Stimulated activated CD4-positive, alpha-beta T cell treated with anti-CD3 and anti-CD28 coated beads, Interleukin-15, amount 100 ng/mL, for 1 hour (primary cell): ENCODE data around the gene CNTNAP4.

ENCODE experiments used
- DNase-seq, 2 donors: peaks; one replicate each; pipeline ENCODE4 v3.0.0-alpha.2; 2020; ENCODE audit warnings: low read depth in 1 of 2, low spot score in 1 of 2

CNTNAP4 gene

DNA sequence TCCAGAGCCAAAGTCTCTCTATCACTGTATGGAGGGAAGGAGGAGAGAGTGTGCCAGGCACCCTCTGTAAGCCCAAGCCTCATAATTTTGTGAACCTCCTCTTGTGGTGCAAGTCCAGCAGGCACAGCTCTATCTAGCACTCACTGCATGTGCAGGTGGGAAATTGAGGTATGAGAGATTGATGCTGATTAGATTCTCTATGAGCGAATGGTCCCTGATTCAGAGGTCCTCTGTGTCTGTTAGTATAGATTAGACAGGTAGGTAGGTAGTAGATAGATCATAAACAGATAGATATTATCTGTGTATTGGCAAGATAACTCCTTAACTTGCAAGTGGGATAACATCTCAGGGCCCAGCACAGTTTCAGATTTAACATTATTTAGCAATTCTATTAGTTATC is 209.5 kb downstream of the CNTNAP4 start:
- no peak for DNase-seq

DNA sequence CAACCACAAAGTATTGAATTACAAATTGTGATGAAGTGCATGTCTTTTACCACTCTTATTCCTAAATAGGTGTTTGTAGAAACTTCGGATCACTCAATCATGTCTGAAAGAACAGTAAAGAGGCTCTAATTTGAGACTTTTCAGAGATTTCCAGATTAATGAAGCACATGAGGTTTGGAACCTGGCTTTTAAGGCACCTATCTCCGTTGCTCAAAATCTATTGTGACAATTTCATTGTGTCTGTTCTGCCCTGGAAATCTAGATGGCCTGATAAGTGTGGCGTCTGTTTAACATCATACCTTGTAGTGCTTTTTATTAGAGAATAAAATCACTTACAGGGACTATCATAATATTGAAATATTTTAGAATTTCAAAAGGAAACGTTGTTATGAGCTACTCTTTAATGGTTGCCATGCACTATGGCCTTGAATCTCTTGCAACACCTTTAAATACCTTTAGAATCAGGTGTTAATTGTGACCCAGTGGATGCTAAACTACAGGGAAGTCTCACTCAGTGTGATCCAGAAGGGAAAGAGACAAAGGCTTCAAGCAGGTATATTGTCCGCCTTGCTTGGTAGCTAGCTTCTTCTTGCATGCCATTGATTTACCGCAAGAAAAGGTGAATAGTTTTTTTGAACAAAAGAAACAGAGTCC is 210.3 kb downstream of the CNTNAP4 start:
- DNase-seq: no peak

DNA sequence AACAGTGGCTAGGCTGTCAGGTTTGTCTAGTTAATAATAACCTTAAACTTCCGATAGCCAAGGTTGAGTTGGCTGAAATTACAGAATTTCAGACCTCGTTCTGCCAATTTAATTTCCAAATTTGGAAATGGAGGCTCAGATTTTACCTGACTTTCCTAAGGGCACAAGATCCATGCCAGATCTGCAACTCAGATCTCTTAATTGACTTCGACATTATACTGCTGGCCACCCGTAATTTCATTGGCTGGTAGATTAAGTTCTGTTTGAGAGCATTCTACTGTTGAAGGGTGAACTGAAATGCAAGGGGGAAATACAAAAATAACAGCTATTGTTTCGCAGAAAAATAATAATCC is 210.8 kb downstream of the CNTNAP4 start:
- no peak for DNase-seq

DNA sequence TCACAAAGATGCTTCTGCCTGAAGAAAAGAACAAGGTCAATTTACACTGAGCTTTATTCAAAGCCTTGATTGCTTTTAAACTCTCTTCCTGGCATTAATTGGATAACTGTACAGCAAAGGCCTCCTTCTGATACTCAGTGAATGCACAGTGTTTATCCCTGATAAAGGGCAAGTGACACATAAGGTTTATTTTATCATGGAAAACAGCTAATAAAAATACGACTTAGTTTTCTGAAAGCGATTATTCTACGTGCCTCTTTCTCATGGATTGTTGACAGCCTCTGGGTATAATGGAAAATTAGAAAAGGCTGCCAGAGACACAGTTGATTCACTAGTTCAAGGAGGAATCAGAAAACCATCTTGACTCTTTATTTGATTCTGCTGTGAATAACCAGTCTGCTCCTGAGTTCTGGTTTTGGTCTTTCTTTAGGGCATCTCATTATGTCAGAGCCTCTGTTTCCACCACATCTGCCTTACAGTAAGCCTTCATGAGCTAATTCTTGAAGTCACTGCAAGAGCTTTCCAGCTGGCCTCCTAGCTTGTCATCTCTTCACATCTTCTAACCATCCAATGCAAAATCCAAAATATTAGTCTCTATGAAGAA is 212.9 kb downstream of the CNTNAP4 start:
- no peak for DNase-seq

DNA sequence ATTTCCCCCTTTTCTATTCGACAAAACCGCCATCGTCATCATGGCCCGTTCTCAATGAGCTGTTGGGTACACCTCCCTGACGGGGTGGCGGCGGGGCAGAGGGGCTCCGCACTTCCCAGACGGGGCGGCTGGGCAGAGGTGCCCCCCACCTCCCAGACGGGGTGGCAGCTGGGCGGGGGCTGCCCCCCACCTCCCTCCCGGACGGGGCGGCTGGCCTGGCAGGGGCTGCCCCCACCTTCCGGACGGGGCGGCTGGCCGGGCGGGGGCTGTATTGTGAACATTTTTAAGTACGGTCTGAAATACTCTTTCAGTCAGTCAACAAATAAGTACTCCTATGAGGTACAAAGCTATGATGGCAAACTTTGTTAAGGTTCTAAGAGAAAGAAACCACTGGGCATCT is 222.8 kb downstream of the CNTNAP4 start:
- no peak for DNase-seq

DNA sequence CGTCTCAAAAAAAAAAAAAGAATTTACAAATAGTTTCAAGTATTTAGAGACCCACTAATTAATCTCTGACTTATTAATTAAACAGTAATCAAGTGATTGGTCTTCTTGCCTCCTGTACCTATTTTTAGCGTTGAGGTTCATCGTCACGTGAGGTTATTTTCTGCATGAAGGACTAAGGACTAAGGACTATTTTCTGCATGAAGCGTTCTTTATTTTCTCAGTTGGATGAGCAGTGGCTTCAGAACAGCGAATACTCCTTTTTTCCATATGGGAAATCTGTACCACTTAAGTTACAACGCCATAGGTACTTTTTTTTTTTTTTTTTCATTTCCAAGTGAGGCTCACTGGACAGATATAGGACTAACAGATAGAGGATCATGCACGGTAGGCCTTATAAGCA is 224.9 kb downstream of the CNTNAP4 start:
- DNase-seq: no peak

DNA sequence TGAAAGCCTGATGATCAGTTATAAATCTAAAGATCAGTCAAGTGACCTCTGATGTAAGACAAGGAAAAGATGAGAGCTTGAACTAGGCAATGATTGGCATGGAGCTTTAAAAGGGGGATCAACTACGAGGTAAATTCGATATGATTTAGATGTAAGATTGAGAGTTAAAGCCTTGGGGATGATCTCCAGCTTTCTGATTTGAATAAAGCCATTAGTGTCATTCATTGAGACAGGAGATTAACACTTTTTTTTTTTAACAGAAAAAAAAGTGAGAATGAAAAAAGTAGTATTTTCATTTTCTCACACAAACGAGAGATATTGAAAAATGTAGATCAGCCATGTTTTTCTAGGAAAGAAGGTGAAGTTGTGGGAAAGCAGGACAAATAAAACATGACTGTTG is 225.4 kb downstream of the CNTNAP4 start:
- DNase-seq: no peak

DNA sequence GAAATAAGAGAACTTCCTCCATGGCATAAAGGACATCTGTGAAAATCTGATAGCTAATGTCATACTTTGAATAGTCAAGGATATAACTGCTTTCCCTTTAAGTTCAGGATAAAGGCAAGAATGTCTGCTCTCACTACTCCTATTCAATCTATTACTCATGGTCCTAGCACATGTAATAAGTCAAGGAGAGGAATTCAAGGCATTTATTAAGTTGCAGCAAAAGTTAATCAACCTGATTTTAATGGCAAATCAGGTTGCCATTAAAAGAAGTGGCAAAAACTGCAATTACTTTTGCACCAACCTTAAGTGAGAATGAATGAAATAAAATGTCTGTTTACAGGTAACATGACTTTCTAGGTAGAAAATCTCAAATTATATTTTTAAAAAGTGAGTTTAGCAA is 225.9 kb downstream of the CNTNAP4 start:
- DNase-seq: no peak

DNA sequence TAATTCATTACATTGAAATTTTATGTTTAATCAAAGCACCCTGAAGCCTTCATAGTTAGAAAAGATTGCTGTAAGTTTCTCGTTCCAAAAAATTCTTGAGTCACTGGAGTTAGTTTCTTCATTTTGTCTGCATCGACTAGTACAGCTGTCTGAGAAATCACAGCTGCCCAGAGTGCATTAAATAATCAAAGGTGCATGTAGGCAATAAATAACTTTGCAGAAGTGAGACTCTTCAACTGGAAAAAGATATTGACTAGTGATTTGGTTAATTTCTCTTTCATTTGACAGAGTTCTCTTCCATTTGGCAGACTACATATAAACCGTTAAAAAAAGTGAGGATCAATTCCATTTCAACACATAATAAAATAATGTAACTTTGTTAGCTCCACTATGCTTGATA is 234.0 kb downstream of the CNTNAP4 start:
- no peak for DNase-seq

DNA sequence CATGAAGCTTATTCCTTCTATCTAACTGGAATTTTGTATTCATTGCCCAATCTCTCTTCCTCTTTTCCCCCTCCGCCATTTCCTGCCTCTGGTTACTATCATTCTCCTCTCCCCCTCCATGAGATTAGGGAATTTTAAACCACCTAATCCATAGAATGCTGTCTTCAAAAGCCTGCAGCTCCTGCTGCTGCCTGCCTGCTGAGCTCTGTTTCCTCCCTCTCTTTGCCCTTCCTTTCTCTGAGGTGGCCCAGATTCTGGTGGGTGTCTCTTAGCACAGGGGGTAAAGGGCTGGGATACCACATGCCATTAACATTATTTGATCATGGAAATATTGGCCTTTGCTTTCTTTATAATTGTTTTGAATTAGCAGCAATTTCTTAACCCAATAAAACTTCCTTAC is 241.6 kb downstream of the CNTNAP4 start:
- DNase-seq: no peak

DNA sequence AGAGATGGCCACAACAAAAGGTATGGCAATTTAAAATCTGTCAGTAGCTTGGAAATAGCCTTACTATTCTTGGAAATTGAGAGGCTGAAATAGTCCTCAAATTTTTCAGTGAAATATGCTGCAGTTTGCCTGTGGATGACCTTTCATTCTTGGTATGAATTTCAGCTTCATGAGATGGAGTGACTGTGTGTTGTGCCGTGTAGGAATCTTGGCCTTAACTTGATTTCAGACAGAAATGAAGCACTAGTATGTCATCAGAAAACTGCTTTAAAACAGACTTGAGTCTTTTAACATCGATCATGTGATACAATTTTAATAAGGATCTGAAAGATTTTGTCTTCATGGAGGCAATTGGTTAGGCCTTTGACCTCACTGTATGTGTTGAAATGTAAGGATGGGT is 247.2 kb downstream of the CNTNAP4 start:
- DNase-seq: no peak

DNA sequence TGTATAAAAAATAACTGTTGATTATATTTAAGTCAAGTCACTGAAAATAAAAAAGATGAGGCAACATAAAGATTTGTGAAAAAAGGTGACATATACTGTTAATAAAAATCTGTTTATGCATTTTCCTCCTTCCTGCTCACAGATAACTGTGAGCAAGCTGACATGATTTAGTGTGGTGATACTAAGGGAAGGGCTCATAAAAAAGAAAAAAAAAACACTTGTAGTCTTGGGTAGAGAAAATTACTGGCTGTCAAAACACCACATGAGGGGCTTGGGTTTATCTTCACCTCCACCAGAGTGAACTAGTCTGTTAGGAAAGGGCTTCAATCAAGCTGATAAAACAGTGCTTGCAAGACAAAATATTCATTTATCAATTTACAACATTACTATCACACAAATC is 247.6 kb downstream of the CNTNAP4 start:
- no peak for DNase-seq

DNA sequence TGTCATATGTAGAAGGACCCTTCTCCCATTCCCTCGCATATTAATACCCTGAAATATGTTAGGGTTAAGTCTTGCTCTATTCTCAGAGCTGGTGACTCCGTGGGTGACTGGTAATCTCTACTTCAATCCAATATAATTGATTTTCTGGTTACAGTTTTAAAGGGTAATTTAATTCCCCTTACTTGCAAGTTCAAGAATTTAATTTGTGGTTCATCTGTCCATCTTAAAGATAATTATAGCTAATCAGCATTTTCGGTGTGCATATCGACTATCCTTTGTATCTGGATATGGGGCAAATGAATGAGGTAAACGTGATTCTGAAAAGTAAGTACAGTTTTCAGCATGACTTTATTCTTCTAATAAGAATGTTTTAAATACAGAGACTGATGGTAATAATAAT is 250.0 kb downstream of the CNTNAP4 start:
- DNase-seq: no peak

DNA sequence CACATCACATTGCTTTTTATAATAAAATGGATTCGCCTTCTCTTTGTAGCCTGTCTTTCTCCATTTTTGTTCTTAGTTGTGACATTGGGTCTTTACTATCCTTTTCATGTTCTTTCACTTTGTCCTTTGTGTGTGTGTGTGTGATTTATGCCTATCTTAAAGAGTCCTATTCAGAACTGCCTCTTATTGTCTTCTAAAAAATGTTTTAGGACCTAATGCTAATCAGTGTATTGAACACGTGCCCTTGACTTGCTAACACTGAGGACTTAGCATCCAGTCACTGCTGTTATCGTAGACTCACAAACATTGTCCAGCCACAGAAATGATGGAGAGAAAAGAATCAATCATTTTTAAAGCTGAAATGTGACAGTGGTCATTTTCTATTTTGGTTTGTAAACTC is 251.9 kb downstream of the CNTNAP4 start:
- no peak for DNase-seq

DNA sequence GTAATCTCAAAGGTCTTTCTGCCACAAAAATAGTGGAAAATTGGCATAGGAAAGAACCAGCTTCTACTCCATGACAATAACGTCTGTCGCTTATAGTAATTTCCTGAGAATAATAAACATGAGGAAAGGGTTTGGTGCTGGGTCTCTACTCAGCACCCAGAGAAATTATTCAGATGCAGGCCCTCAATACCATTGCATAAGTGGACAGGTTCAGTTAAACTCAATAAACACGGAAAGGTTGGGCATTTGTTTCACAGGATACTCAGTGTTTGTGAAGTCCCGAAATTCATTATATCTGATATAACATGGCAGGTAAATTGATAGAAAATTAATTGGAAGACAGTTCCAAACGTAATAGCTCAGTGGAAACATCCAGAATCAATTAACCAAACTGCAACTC is 254.0 kb downstream of the CNTNAP4 start:
- no peak for DNase-seq

DNA sequence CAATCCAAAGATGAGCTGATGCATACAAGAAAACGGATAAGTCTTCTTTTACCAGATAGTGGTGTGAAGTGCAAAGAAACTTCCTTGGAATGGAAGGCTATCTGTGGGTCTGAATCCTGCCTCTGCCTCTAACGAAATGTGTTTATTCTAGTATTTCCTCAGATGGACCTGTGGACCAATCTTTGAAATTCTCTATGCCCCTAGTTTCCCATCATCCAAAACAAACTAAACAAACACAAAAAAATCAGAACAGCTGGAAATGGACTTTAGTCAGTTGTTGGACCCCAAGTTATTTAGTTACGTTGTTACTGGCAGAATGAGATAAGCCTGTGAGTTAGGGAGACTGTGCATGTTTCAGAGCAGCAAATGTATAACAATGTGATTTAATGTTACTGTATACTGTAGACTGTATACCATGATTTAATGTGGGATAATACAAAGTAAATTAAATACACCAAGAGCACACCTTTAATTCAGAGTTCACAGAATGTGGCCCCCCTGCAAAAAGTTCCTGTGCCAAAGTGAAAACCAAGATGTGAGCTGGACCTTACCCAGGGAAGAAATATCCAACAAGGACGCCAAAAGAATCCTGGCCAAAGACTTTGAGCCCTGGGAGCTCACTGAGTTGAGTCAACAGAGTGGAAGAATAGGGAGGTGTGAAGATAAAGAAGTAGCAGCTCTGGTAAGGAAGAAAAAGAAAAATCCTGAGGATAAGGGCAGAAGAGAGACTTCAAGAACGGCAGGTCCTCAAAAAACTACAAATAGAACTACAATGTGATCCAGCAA is 255.2 kb downstream of the CNTNAP4 start:
- DNase-seq: no peak

DNA sequence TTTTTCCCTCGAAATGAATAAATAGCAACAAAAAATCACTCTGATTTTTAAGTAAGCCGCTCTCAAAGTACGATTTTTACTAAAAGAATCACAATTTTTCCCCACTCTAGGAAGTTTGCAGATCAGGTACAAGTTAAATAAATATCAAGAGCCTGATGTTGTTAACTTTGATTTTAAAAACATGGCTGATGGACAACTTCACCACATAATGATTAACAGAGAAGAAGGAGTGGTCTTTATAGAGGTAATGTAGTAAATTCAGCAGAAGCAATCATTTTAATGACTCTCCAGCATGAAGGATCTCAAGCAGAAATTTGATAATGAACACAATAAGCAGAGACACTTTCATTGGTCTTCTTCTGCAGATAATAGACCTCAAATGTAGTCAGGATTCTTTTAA is 262.4 kb downstream of the CNTNAP4 start:
- no peak for DNase-seq

DNA sequence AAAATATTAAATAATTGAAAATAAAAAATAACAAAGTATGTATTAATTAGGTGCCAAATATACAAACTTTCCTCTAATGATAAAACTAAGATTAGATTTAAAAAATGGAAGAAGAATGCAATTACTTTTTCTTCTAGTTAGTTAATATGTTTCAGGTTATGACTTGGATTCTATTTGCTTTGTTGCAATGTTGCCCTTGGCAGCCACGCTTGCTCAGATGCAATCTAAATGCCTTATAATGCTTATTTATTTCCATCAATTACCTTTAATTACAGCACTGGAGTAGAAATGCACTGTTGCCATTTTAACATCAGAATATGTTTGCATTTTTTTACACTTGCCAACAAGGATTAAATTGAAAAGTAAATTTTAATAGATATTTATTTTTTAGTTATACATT is 263.9 kb downstream of the CNTNAP4 start:
- DNase-seq: no peak

DNA sequence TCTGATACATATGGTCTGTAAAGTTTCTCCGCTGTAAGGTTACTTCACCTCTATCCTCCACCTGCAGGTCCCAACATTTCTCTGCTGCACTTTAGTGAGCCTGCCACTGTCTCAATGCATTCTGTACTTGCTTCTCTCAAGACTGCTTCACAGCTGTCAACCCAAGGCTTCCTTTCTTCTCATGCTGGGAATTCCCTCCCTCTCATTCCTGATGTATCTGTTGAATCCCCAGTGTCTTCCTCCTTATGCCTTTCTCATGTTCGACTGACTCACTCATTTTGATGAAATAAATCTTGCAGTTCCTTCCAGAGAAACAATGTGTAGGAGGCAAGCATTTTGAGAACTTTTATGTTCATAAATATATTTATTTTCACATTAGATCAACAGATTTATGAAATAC is 288.3 kb downstream of the CNTNAP4 start:
- no peak for DNase-seq

DNA sequence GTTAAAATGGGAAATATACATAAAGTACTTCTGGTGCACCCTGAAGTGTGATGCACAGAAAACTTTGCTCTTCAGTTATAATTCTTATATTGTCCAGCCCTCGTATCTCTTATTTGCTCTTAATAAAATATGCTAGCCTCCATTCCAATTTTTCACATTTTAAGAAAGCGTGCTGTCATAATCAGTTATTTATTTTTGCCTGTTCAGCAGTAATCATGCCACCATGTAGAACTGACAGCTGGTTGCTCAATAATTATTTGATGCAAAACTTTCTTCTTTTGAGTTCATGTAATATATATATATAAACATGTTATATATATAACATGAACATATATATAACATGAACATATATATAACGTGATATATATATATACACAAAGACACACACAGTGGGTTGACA is 294.6 kb downstream of the CNTNAP4 start:
- DNase-seq: no peak

DNA sequence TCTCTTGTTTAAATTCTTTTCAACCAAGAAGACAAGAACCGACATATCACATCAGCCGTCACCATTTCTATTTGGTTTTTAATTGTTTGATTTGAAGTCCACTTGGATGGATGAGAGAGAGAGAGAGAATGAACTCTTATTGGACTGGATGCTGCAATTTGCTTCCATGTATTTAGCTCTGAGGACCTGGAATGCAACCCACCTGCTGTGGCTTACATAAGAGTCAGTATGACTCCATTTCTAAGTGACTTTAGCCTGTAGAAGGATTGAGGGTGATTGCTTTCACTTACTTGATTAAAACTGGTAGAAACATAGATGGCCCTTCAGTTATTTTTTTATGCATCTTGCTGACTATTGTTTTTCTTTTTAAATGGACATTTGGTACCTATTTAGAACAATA is 296.1 kb downstream of the CNTNAP4 start:
- no peak for DNase-seq

DNA sequence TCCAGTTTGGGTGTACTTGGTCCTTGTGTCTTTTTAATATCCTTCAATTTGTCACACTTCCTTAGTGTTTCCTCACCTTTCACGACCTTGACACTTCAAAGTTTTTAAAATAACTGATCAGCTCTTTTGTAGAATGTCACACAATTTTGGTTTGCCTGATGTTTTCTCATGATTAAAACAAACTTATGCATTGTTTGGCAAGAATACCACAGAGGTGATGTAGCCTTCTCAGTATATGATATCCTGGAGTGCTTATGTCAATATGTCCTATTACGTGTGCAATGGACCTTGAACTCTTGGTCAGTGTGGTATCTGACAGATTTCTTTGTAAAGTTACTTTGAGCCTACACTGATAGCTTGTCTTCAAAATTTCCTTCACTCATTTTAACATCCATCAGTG is 297.4 kb downstream of the CNTNAP4 start:
- DNase-seq: no peak

DNA sequence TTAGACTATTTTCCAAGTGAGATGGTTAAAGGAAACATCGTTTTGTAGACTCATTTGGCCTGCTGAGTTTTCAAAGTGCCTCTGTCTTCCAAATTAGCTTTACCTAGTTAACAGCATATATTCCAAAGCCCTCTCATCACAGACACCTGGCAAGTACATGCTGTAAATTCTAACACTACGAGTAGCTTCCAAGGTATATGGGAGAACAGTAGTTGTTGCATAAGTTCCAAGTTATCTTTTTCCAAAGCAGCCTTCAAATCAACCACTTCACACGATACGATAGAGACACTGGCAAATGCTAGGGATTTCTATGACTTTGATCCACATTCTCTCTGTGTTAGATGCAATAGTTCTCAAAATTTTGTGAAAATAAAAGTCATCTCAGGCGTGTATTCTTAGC is 299.3 kb downstream of the CNTNAP4 start:
- no peak for DNase-seq
